ENCODE measurements around the gene EMC8.

EMC8 gene

GRCh38 chr16:85799497-85800320 lies at the start of gene EMC8, which contains the start of gene COX4I1:
EMC8 (minus strand) TSS chr16:85799544; CDS start chr16:85799295, 249 bp downstream.
COX4I1 (plus strand) TSS chr16:85799695; CDS start chr16:85801206, 1,511 bp downstream.
- peaks cover 40 to 48% of the 10 kb centered on the region in 2 donors for H3K36me3 ChIP-seq (ENCODE audit: control insufficient read depth in 2 of 2, insufficient read depth in 2 of 2, low read length in 2 of 2)
- H3K27ac ChIP-seq (ENCODE audit: low read depth in 2 of 2, low read length in 2 of 2), result peak within 1 kb of the TSS; percentile 88 to 93
- H3K9ac ChIP-seq (ENCODE audit: low read depth in 1 of 2, low read length in 2 of 2), result peak within 1 kb of the TSS; percentile 93 to 98
- no peaks in the 10 kb centered on the region for H3K9me3 ChIP-seq (ENCODE audit: control insufficient read depth in 2 of 2, low read length in 2 of 2)
- H3K4me3 ChIP-seq (ENCODE audit: low read length in 2 of 2), result peak within 1 kb of the TSS; percentile 90 to 92
- H3K27me3 ChIP-seq (ENCODE audit: control insufficient read depth in 2 of 2, insufficient read depth in 2 of 2, low read length in 2 of 2), result no peaks in the 10 kb centered on the region
- H3K4me1 ChIP-seq (ENCODE audit: control insufficient read depth in 2 of 2, insufficient read depth in 2 of 2, low read length in 2 of 2), result peaks cover 14 to 22% of the 10 kb centered on the region in 2 donors

- H3K9ac ChIP-seq (ENCODE audit: low read depth in 1 of 2, low read length in 2 of 2), result no peak overlapping the region
- no peaks in the 10 kb centered on the region for H3K27me3 ChIP-seq (ENCODE audit: control insufficient read depth in 2 of 2, insufficient read depth in 2 of 2, low read length in 2 of 2)
- H3K27ac ChIP-seq (ENCODE audit: low read depth in 2 of 2, low read length in 2 of 2), result no peak overlapping the region
- H3K9me3 ChIP-seq (ENCODE audit: control insufficient read depth in 2 of 2, low read length in 2 of 2), result no peaks in the 10 kb centered on the region
- H3K36me3 ChIP-seq (ENCODE audit: control insufficient read depth in 2 of 2, insufficient read depth in 2 of 2, low read length in 2 of 2), result no peaks in the 10 kb centered on the region
- H3K4me1 ChIP-seq (ENCODE audit: control insufficient read depth in 2 of 2, insufficient read depth in 2 of 2, low read length in 2 of 2), result peaks cover 0 to 7% of the 10 kb centered on the region in 2 donors
- H3K4me3 ChIP-seq (ENCODE audit: low read length in 2 of 2), result no peak overlapping the region
Observed at GRCh38 chr16:85848986-85849385, 49.6 kb upstream of the EMC8 start.

- Histone ChIP-seq H3K27me3 (ENCODE audit: control insufficient read depth in 2 of 2, insufficient read depth in 2 of 2, low read length in 2 of 2) (no peaks in the 10 kb centered on the region), H3K27ac (ENCODE audit: low read depth in 2 of 2, low read length in 2 of 2) (no peak overlapping the region), H3K9ac (ENCODE audit: low read depth in 1 of 2, low read length in 2 of 2) (peak overlapping the region in 1 of 2 donors; percentile 14), H3K4me1 (ENCODE audit: control insufficient read depth in 2 of 2, insufficient read depth in 2 of 2, low read length in 2 of 2) (peaks cover 0 to 7% of the 10 kb centered on the region in 2 donors), H3K36me3 (ENCODE audit: control insufficient read depth in 2 of 2, insufficient read depth in 2 of 2, low read length in 2 of 2) (no peaks in the 10 kb centered on the region), H3K4me3 (ENCODE audit: low read length in 2 of 2) (peak overlapping the region; percentile 4 to 26), H3K9me3 (ENCODE audit: control insufficient read depth in 2 of 2, low read length in 2 of 2) (no peaks in the 10 kb centered on the region)
Observed at GRCh38 chr16:85847681-85848601, 48.6 kb upstream of the EMC8 start.

GRCh38 chr16:85847036-85847435 lies 47.7 kb upstream of the EMC8 start:
- H3K9me3 ChIP-seq (ENCODE audit: control insufficient read depth in 2 of 2, low read length in 2 of 2), result no peaks in the 10 kb centered on the region
- no peaks in the 10 kb centered on the region for H3K27me3 ChIP-seq (ENCODE audit: control insufficient read depth in 2 of 2, insufficient read depth in 2 of 2, low read length in 2 of 2)
- no peak overlapping the region for H3K4me3 ChIP-seq (ENCODE audit: low read length in 2 of 2)
- H3K9ac ChIP-seq (ENCODE audit: low read depth in 1 of 2, low read length in 2 of 2), result no peak overlapping the region
- H3K36me3 ChIP-seq (ENCODE audit: control insufficient read depth in 2 of 2, insufficient read depth in 2 of 2, low read length in 2 of 2), result no peaks in the 10 kb centered on the region
- H3K27ac ChIP-seq (ENCODE audit: low read depth in 2 of 2, low read length in 2 of 2), result no peak overlapping the region
- H3K4me1 ChIP-seq (ENCODE audit: control insufficient read depth in 2 of 2, insufficient read depth in 2 of 2, low read length in 2 of 2), result peaks cover 0 to 7% of the 10 kb centered on the region in 2 donors

- H3K4me1 ChIP-seq (ENCODE audit: control insufficient read depth in 2 of 2, insufficient read depth in 2 of 2, low read length in 2 of 2), result peaks cover 0 to 7% of the 10 kb centered on the region in 2 donors
- H3K27ac ChIP-seq (ENCODE audit: low read depth in 2 of 2, low read length in 2 of 2), result no peak overlapping the region
- H3K4me3 ChIP-seq (ENCODE audit: low read length in 2 of 2), result no peak overlapping the region
- H3K9ac ChIP-seq (ENCODE audit: low read depth in 1 of 2, low read length in 2 of 2), result no peak overlapping the region
- H3K27me3 ChIP-seq (ENCODE audit: control insufficient read depth in 2 of 2, insufficient read depth in 2 of 2, low read length in 2 of 2), result no peaks in the 10 kb centered on the region
- H3K36me3 ChIP-seq (ENCODE audit: control insufficient read depth in 2 of 2, insufficient read depth in 2 of 2, low read length in 2 of 2), result no peaks in the 10 kb centered on the region
- no peaks in the 10 kb centered on the region for H3K9me3 ChIP-seq (ENCODE audit: control insufficient read depth in 2 of 2, low read length in 2 of 2)
Observed at GRCh38 chr16:85846461-85846860, 47.1 kb upstream of the EMC8 start.

- no peaks in the 10 kb centered on the region for H3K27me3 ChIP-seq (ENCODE audit: control insufficient read depth in 2 of 2, insufficient read depth in 2 of 2, low read length in 2 of 2)
Observed at GRCh38 chr16:85845266-85845665, 45.9 kb upstream of the EMC8 start.

GRCh38 chr16:85844786-85845185 lies 45.4 kb upstream of the EMC8 start:
- H3K9me3 ChIP-seq (ENCODE audit: control insufficient read depth in 2 of 2, low read length in 2 of 2), result no peaks in the 10 kb centered on the region
- no peaks in the 10 kb centered on the region for H3K27me3 ChIP-seq (ENCODE audit: control insufficient read depth in 2 of 2, insufficient read depth in 2 of 2, low read length in 2 of 2)
- no peak overlapping the region for H3K9ac ChIP-seq (ENCODE audit: low read depth in 1 of 2, low read length in 2 of 2)
- H3K36me3 ChIP-seq (ENCODE audit: control insufficient read depth in 2 of 2, insufficient read depth in 2 of 2, low read length in 2 of 2), result no peaks in the 10 kb centered on the region
- H3K27ac ChIP-seq (ENCODE audit: low read depth in 2 of 2, low read length in 2 of 2), result no peak overlapping the region
- no peak overlapping the region for H3K4me3 ChIP-seq (ENCODE audit: low read length in 2 of 2)
- peaks cover 0 to 7% of the 10 kb centered on the region in 2 donors for H3K4me1 ChIP-seq (ENCODE audit: control insufficient read depth in 2 of 2, insufficient read depth in 2 of 2, low read length in 2 of 2)

More at GRCh38 chr16:85845266-85845665, 45.9 kb upstream of the EMC8 start:
- Histone ChIP-seq H3K9ac (ENCODE audit: low read depth in 1 of 2, low read length in 2 of 2) (no peak overlapping the region), H3K36me3 (ENCODE audit: control insufficient read depth in 2 of 2, insufficient read depth in 2 of 2, low read length in 2 of 2) (no peaks in the 10 kb centered on the region), H3K4me3 (ENCODE audit: low read length in 2 of 2) (no peak overlapping the region), H3K27ac (ENCODE audit: low read depth in 2 of 2, low read length in 2 of 2) (no peak overlapping the region), H3K9me3 (ENCODE audit: control insufficient read depth in 2 of 2, low read length in 2 of 2) (no peaks in the 10 kb centered on the region), H3K4me1 (ENCODE audit: control insufficient read depth in 2 of 2, insufficient read depth in 2 of 2, low read length in 2 of 2) (peaks cover 0 to 7% of the 10 kb centered on the region in 2 donors)

GRCh38 chr16:85844169-85844481 lies 44.8 kb upstream of the EMC8 start:
- Histone ChIP-seq H3K4me1 (ENCODE audit: control insufficient read depth in 2 of 2, insufficient read depth in 2 of 2, low read length in 2 of 2) (peaks cover 0 to 7% of the 10 kb centered on the region in 2 donors), H3K27me3 (ENCODE audit: control insufficient read depth in 2 of 2, insufficient read depth in 2 of 2, low read length in 2 of 2) (no peaks in the 10 kb centered on the region), H3K4me3 (ENCODE audit: low read length in 2 of 2) (no peak overlapping the region), H3K9ac (ENCODE audit: low read depth in 1 of 2, low read length in 2 of 2) (no peak overlapping the region), H3K36me3 (ENCODE audit: control insufficient read depth in 2 of 2, insufficient read depth in 2 of 2, low read length in 2 of 2) (no peaks in the 10 kb centered on the region), H3K9me3 (ENCODE audit: control insufficient read depth in 2 of 2, low read length in 2 of 2) (no peaks in the 10 kb centered on the region), H3K27ac (ENCODE audit: low read depth in 2 of 2, low read length in 2 of 2) (no peak overlapping the region)

- Histone ChIP-seq H3K9me3 (ENCODE audit: control insufficient read depth in 2 of 2, low read length in 2 of 2) (no peaks in the 10 kb centered on the region), H3K27me3 (ENCODE audit: control insufficient read depth in 2 of 2, insufficient read depth in 2 of 2, low read length in 2 of 2) (no peaks in the 10 kb centered on the region), H3K4me3 (ENCODE audit: low read length in 2 of 2) (no peak overlapping the region), H3K27ac (ENCODE audit: low read depth in 2 of 2, low read length in 2 of 2) (no peak overlapping the region), H3K36me3 (ENCODE audit: control insufficient read depth in 2 of 2, insufficient read depth in 2 of 2, low read length in 2 of 2) (no peaks in the 10 kb centered on the region), H3K4me1 (ENCODE audit: control insufficient read depth in 2 of 2, insufficient read depth in 2 of 2, low read length in 2 of 2) (peaks cover 0 to 7% of the 10 kb centered on the region in 2 donors), H3K9ac (ENCODE audit: low read depth in 1 of 2, low read length in 2 of 2) (no peak overlapping the region)
Observed at GRCh38 chr16:85843471-85844168, 44.3 kb upstream of the EMC8 start.
